NCI-H1092 (cell line): ENCODE results near the gene ATG14.
"Not testable (repeated sequence)": the region's sequence is repeated elsewhere in the genome, so short reads cannot be mapped to it uniquely, and the experiment has no call there.

Experiments
- DNase-seq: peaks from one replicate; lab custom pipeline; 2025; lab: John Stamatoyannopoulos, UW

ATG14 gene

GRCh38 chr14:55411426-55412389, at the start of gene ATG14:
Gene ATG14 (minus strand): TSS chr14:55411830. CDS start chr14:55411822, 8 bp downstream.
- DNase-seq = peak; percentile 87

DNA sequence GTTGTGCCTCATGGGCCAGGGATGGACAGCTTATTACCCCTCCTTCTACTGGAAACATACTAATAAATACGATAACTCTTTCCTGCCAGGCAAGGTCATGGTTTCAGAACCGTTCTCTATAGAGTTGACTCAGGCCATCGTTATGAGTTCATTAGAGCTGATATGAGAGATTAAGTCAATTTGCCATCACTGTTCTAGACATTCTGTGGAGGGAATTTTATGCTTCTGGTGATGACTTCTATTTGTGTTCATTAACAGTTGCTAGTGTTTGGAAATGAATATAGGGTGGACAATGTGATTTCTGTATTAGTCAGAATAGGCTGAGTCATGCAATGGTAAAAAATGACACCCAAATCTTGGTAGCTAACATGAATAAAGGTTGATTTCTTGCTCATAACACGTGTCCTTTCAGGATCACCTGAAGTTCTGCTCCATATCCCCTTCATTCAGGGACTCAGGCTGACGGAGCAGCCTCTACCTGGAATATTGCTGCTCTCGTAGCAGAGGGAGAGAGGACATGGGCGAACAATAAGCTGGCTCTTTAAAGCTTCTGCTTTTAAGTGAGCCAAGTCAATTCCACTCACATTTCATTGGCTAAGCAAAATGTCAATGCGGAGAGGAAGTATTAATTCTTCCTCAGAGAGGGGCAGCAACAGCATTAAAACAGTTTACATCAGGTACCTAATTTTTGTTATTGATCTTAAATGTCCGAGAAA, 47.3 kb upstream of the ATG14 start:
- no peak for DNase-seq

DNA sequence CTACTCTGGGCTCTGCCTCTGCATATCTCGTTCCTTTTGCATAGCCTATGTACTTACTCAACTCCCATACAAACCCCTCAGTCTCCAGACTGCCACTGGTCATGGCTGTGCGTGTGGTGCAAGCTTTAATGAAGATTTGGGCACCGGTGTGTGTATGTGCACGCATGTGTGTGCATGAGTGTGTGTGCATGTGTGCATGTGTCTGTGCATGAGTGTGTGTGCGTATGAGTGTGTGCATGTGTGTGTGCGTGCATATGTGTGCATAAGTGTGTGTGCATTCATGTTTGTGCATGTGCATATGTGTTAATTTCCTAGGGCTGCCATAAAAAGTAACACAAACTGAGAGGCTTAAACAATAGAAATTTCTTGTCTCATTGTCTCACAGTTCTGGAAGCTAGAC, 45.9 kb upstream of the ATG14 start:
- no peak for DNase-seq

DNA sequence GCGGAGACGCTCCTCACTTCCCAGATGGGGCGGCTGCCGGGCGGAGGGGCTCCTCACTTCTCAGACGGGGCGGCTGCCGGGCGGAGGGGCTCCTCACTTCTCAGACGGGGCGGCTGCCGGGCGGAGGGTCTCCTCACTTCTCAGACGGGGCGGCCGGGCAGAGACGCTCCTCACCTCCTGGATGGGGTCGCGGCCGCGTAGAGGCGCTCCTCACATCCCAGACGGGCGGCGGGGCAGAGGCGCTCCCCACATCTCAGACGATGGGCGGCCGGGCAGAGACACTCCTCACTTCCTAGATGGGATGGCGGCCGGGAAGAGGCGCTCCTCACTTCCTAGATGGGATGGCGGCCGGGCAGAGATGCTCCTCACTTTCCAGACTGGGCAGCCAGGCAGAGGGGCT, 44.8 kb upstream of the ATG14 start:
- not testable (repeated sequence) for DNase-seq

- DNase-seq = peak; percentile 98
These were observed 42.8 kb upstream of the ATG14 start for GRCh38 chr14:55454264-55455002.

GRCh38 chr14:55451950-55452349, 40.3 kb upstream of the ATG14 start:
- no peak for DNase-seq

DNA sequence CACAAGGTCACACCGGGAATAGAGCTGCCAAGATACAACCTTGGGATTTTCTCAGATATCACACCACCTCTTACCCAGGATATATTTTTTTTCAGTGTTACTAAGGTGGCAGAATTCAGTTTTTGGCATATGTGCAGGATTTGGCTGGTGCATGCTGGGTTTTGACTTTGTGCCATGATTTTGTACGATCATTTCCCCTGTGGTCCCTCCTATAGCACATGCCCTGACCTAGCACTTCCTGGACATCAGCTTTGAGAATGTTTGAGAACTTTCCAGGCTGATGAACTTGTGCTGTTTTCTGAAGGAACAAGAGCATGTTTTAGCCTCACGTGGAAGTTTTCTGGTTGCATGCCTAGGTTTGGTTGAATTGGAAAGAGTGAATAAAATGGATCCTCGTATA, 39.8 kb upstream of the ATG14 start:
- DNase-seq = no peak

- no peak for DNase-seq
These were observed 39.4 kb upstream of the ATG14 start for GRCh38 chr14:55450987-55451386.

DNA sequence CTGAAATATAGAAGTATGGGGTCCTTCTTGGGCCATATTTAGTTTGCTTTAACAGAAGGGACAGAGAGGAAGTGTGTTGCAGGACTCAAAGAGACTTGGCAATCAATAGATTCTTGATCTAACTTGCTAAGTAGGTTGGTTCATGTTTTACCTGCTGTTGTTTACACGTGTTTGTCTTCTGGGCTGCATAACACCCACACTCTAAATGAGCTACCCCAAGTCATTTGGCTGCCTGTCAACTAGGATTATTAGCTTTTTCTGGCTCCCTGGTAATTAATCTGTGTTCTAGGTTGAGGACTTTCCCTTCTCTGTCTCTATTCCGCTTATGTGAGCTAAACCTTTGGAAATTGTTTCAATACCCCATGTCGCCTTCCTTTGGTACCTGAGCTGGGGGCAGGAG, 38.9 kb upstream of the ATG14 start:
- no peak for DNase-seq

DNA sequence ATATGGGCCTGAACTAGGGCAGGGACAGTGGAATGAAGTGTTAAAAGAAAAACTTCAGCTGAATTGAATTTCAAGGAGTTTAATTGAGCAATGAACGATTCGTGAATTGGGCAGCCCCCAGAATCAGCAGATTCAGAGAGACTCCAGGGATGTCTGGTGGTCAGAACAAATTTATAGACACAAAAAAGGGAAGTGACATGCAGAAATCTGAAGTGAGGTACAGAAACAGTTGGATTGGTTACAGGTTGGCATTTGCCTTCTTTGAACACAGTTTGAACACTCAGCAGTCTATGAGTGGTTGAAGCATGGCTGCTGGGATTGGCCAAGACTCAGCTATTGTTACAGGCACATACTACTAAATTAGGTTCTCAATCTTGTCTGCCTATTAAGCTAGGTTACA, 38.5 kb upstream of the ATG14 start:
- DNase-seq = no peak

DNA sequence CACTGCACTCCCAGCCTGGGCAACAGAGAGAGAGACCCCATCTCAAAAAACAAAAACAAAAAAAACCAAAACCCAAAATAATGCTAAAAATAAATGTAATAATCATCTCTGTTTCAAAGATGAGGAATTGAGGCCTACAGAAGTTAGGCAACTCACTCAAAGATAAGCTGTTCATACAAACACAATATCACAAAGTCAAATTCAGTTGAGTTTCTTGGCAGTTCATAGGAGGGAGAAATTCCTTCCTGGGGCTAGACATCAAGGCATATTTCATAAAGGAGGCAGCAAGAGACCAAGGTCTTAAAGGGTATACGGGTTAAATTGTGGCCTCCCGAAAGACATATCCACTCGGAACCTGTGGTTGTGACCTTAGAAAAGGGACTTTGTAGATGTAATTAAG, 37.5 kb upstream of the ATG14 start:
- no peak for DNase-seq

GRCh38 chr14:55448141-55448614, 36.5 kb upstream of the ATG14 start:
- no peak for DNase-seq

DNA sequence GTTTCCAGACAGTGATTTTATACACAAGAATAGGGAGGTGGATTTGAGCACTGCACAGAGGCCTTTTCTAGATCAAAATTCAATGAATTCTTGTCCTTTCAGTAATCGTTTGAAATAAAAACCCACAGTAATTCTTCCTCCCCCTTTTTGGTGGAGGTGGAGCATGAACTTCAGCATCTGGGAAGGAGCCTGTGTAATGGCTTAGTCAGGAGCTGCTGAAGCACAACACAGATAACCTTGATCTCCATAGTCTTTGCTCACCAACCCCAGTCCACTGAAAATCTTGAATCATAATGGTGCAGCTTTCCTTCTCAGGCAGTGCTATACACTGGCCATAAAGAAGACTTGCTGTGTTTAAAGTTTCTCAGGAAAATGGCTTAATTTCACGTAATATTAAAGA, 35.2 kb upstream of the ATG14 start:
- no peak for DNase-seq

GRCh38 chr14:55446127-55446736, 34.6 kb upstream of the ATG14 start:
- peak; percentile 73 for DNase-seq

DNA sequence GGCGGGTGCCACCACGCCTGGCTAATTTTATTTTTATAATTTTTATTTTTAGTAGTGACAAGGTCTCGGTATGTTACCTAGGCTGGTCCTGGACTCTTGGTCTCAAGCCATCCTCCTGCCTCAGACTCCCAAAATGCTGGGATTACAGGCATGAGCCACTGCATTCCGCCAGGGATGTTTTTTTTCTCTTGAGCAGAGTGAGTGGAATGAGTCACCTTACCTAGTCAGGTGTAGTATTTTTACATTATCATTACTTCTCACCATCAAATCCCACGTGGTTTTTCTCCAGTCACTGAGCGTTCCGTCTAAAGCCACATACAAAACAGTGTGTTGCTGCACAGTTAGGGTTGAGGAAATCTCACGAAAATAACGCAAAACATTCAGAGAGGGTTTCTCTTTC, 29.7 kb upstream of the ATG14 start:
- DNase-seq = no peak

GRCh38 chr14:55440385-55440784, 28.8 kb upstream of the ATG14 start, which contains the start of gene TBPL2:
Gene TBPL2 (minus strand): TSS chr14:55440616. CDS start chr14:55440449, 167 bp downstream.
- DNase-seq = no peak

- DNase-seq = peak; percentile 14
These were observed 26.5 kb upstream of the ATG14 start for GRCh38 chr14:55438066-55438683.

- no peak for DNase-seq
These were observed 25.3 kb upstream of the ATG14 start for GRCh38 chr14:55436931-55437330.

- DNase-seq = no peak
These were observed 24.9 kb upstream of the ATG14 start for GRCh38 chr14:55436519-55436918.

GRCh38 chr14:55434805-55435174, 23.2 kb upstream of the ATG14 start:
- no peak for DNase-seq
